ENCODE measurements around the gene MAPKAP1.
A peak's percentile ranks its signal among the peaks of the same experiment; 100 is the strongest.

Gene MAPKAP1

DNA sequence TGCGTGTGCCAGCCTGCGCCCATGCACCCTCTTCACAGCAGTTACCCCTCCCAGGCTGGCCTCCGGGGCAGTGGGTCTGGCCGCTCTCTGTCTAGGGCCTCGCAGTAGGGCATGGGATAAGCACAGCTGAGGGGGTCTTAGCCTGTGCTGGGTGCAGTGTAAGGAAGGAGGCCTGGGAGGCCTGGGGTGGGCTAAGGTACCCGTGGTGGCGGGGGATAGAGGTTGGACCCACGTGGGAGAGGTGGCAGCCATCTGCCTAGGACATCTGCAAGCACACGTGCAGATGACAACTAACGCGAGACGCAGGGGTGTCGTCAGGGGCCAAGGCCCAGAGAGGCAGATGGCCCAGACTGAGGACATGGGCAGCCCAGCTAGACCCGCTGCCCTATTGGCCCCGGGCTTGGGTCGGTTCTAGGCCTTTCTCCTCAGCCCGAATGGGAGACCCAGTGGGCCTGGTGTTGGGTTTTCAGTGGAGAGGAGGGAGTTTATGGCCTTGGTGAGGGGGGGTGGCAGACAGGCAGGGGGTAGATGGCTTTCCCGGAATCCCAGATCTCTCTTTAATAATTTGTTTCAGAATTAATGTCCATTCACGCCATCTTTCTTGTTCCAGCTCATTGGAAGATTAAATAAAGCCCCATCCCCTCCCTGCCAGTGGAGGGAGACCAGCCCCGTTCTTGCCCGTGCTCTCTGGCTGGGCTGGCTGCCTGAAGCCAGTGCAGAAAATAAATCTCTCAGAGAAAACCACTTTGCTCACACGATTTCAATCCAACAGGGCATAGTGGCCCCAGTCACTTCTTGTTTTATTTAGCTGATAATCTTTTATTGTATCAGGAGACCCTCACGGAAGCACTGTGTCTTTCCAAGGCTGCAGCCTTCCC, 291.2 kb downstream of the MAPKAP1 start:
- no peak for DNase-seq

DNA sequence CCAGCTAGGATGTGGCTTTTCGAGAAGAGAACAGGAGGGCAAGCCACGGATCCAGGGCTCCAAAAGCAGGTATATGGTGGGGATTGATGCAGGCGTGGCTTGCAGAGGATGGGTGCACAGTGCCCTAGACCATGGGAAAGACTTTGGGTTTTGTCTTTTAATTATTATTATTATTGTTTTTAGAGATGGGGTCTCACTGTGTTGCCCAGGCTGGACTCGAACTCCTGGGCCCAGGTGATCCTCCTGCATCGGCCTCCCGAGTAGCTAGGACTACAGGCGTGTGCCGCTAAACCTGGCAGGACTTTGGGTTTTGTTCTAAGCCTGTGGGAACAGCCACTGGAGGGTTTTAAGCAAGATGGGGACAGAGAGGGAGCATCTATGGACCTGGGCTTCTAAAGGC, 293.4 kb downstream of the MAPKAP1 start:
- no peak for DNase-seq

DNA sequence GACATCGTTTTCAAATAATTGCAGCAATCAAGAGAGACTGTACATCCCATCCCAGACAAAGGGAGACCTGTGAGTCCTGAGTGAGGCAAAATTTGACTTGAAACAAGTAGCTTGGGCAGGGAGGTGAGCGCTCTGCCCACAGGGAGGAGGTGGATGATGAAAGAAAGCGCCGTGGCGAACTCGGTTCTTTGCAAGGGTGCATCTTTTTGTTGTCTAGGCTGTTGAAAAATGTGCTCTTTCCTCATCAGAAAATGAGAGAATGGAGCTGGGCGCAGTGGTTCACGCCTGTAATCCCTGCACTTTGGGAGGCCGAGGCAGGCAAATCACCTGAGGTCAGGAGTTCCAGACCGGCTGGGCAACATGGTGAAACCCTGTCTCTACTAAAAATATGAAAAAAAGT, 294.8 kb downstream of the MAPKAP1 start:
- no peak for DNase-seq

DNA sequence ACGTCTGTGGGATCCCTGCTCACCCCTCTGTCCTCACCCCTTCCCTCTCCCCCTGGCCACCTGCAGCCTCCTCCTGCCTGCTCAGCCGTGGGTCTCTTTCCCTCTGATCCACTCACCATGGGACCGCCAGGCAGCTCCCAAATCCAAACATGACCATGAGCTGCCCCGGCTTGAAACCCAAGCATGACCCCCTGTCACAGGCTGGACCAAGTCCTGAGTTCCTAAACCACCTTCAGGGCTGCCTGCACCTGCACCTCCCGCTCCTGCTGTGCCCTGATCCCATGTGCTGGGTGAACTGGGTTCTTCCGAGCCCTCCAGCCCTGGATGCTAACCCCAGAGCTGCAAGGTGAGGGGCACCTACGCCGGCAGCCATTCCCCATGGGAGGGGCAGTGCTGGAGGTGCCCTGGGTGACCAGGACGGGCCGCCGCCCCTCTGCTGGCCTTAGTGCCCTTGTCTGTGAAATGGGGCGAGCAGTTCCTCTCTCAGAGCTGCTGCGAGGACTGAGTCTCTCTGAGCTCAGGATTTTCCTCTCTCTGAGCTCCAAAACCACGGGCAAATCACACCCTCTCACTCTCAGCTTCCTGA, 295.7 kb downstream of the MAPKAP1 start:
- DNase-seq, result no peak

DNA sequence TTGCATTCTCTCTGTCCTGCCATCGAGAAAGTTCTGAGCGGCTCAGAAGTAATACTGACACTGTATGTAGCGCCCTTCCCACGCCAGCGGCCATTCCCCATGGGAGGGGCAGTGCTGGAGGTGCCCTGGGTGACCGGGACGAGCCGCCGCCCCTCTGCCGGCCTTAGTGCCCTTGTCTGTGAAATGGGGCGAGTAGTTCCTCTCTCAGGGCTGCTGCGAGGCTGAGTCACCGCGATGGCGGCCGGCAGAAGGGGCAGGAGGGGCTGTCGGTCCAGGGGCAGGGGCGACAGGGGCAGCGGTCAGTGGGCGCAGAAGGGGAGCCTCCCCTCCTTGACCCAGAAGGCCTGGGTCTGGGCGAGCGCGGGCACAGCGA, 296.5 kb downstream of the MAPKAP1 start:
- peak in 1 of 56 donors; percentile 10 for DNase-seq

DNA sequence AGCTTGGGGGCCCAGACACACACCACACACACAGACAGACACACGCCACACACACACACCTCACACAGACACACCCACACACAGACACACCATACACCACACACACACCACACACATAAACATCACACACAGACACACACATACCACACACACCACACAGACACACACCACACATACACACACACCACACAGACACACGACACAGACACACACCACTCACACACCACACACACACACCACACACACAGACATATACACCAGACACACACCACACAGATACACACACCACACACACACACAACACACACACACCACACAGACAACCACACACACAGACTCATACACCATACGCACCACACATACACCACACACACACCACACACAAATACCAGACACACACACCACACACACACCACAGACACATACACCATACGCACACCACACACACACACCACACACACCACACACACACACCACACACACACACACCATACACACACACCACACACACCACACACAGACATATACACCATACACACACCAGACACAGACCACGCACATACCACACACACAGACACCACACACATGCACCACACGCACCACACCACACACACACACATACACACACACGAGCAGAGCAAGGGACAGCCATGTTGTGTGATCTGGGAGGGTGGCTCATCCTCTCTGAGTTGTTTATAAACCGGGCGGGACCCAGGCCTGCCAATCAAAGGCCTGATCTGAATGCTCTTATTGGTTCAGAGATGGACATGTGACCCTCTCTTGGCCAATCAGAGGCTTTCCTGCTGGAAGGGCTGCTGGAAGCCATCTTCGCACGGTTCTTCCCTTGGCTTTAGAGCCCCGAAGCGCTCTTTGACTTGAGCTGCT, 297.1 kb downstream of the MAPKAP1 start:
- DNase-seq, result peak in 6 of 56 donors; percentile 2 to 28 (median 16)

DNA sequence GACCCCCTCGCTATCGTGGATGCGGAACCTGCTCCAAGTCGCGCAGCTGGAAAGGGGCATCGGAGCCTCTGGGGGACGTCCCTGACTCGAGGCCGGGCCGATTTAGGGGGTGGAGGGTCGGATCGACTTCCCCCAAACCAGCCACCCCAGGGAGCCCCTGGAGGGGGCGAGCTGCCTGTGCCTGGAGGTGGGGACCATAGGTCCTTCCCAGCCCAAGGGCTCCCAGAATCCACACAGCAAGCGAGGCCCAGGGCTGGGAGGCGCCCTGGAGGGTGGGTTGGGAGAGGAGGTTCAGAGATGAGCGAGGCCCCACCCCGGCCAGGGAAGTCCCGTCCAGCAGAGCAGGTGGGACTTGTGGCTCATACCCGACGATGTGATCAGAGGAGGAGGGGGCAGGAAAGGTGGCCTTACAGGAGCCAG, 297.8 kb downstream of the MAPKAP1 start:
- no peak for DNase-seq

DNA sequence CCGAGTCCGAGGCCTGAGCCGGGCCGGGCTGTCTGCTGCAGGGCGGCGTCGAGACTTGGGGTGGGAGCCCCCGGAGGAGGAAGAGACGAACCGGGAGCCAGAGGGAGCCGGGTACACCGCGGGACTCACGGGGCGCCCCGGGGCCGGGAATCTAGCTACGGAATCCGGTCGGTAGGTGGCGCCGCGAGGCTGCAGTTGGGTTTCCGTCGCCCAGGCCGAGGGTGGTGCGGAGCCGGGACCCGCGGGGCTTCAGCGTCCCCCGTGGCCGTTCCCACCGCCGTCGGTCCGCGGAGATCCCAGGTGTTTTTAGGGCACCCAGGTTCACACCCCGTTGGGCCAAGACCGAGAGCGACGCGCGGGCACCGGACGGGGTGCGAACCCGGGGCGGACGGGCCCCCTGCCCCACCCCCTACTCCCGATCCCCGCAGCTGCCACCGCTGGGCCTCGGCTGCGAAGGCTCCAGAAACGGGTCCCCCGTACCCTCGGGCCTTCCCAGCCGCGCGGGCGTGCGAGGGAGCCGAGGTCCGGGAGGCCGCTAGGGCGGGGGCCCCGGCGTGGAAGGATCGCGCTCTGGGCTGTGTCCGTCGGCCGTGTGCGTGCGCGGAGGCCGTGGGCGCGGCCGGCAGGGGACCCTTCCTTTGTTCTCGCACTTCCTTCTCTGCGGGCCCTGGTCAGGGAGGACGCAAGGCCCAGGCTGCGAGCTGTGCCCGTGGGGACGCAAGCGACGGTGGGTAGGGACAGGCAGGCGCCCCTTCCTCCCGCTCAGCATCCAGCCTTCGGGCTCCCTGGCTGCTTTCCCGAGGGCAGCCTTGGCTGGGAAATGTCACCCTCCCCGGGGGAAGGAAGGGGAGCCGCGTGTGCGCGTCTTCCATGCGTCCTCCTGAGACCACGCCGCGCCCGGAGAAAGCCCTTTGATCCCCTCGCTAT, 298.8 kb downstream of the MAPKAP1 start:
- peak in 47 of 56 donors; percentile 7 to 84 (median 41) for DNase-seq

DNA sequence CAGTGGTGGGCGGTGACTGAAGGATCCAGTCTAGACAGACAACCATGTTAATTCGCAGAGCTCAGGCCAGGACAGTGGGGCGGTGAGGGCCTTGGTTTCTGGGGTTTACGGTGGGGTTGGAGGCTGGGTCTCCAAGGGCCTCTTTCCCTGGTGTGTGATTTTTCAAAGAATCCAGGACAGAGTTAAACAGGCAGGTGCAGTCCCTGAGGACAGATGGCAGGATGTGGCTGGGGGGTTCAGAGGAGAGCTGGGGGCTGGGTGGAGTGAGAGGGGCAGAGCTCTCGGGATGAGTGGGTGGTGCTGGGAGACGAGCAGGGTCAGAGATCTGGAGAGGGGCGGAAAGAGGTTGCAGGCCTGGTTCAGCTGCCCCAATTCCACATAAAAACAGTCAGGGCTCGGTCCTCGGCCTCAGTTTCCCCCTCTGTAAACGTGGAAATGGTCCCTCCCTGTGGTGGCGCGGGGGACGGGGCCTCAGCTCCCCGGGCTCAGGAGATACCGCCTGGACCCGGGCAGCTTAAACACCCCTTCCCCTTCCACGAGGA, 299.5 kb downstream of the MAPKAP1 start:
- DNase-seq, result no peak

DNA sequence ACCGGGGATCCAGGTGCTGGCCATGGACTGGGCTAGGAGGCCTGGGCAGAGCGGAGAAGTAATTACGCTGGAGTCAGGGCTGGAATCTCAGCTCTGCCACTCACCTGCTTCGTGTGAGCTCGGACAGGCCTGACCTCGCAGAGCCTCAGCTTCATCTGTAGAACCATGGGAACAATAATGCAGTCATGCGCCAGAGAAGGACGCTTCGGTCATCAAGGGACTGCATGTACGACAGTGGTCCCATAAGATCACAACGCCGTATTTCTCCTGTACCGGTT, 300.3 kb downstream of the MAPKAP1 start:
- DNase-seq, result no peak

DNA sequence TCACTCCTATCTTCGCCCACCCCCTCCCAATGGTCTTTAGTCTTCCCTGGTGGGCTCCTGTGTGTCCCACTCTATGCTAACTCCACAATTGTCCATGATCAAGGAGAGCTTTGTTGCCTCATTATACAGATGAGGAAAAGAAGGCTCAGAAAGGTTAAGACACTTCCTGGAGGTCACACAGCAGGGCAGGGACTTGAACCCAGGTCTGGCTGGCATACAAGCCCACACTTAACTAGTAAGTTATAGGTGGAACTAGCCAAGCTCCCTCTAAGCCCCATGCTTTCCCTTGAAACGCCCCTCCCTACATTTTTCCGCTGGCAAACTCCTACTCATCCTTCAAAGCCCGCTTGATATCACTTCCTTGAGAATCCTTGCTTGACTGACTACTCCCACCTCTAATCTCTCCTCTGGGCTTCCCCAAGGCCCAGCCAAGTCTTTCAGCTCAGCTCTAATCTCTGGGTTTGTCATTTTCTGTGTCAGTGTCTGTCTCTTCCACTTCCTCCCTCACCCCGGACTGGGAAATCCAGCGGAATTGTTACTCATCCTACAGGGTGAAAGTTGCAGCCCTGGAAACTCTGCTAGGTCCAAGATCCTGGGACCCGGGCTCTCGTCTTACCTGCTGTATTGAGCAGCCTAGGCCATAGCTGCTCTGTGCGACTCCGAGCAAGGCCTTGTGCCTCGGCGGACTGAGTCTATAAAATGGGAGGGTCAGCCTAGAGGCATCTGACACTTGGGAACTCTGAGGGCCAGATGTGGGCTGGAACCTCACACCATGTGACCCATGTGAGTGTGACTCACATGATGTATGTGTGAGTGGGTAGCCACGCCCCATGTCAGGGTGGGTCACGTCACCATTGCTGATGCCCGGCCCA, 300.8 kb downstream of the MAPKAP1 start:
- no peak for DNase-seq

DNA sequence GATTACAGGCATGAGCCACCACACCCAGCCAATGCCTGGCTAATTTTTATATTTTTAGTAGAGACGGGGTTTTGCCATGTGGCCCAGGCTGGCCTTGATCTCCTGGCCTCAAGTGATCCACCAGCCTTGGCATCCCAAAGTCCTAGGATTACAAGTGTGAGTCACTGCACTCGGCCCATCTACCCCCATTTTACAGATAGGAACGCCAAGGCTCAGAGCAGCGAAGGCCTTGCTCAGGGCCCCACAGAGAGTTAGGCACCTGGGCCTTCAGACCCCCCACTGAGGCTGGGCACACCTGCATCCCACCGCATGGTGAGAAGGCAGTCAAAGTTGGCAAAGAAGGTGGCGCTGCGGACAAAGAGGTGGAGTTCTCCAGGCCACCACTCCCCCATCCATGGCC, 302.3 kb downstream of the MAPKAP1 start:
- DNase-seq, result no peak

DNA sequence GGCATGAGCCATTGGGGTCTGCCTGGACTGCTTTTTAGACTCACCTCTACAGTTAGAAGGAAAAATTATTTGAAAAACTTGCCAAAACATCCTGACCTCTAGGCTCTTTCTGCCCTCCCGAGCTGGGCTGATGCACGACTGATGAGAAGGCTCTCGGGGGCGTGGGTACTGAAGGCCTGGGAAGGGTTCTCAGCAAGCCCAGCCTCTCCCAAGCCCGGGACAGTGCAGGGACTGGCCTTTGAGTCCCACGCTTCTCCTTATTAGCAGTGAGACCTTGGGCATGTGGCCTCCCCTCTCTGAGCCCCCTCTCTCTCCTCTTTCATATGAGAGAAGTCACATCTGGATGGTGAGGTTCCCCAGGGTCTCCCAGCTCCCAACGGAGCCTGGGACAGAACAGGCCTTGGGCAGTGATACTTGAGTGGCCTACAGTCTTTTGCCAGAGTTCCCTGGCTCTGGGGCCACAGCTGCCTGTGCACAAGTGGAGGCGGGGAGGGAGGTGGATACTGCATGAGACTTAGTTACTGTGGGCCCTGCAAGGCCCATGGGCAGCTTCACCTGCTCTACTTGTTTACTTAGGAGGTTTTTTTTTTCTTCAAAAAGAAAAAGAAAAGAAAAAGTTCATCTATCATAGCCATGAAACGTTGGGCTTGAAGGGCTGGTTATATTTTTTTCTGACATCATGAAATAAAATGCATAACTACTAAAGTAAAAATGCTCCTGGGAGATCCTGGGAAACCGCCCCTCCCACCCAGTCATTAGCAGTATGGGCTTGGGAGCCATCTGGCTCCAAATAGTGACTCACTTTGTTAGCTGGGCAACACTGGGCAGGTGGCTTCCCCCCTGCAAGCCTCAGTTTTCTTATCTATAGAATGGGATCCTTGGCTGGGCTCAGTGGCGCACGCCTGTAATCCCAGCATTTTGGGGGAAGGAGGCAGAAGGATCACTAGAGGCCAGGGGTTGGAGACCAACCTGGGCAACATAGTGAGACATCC, 306.0 kb downstream of the MAPKAP1 start:
- DNase-seq, result no peak

DNA sequence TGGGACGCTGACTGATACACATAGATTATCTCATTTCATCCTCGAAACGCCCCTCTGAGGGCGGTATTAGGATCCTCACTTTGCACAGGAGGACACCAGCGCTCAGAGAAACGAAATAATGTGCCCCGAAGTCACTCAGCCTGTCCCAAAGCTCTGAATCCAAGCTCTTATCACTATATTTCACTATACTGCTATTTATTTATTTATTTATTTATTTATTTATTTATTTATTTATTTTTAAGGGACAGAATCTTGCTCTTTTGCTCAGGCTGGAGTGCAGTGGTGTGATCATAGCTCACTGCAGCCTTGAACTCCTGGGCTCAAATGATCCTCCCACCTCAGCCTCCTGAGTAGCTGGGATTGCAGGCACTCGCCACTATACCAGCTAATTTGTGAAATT, 306.8 kb downstream of the MAPKAP1 start:
- peak in 1 of 56 donors; percentile 2 for DNase-seq

DNA sequence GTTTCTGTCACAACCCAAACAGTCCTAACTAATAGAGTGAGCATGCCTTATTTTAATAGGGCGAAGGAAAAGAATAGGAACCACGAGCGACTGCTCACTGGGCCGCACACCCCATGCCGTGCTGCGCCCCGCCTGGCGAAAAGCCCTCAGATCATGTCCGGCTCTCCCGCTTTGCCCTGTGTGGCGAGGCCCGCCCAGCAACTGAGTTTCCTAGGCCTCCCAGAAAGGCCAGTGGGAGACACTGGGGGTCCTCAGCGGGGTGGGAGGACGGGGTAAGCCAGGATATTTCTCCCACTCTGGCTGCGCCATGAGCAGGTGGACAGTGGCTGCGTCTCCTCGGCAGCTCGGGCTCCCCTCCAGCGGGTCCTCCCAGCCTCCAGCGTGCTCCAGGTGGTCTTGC, 307.3 kb downstream of the MAPKAP1 start:
- no peak for DNase-seq

DNA sequence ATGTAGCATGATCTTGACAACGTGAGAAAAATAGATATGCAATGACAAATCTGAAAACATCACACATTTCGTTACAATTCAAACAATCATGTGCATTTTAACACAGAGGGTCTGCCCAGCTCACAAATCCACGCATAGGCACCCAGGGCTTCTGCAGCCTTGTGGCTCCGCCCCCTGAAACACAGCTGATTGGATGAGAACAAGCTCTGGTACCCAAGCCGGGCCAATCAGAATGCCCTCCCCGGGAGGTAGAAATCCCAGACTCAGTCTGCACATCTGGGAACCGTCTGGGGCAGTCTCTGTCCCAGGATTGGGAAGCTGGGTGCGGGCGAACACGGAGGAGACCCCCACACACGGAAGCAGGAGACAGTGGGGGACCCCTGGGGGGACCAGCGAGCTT, 307.8 kb downstream of the MAPKAP1 start:
- no peak for DNase-seq

DNA sequence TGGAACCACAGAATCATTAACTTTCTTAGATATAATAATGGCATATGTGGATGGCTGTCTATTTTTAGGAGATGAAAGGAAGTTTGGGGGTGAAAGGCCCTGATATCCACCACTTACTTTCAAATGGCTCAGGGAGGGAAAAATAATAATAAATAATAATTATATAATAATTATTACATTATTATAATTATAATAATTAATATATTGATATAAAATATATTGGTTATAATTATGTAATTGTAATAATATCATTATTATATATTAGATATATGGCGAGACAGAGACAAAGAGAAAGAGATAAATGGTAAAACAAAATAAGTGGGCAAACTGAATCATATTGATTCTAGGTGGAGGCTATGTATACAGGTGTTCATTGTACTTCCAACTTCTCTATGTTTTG, 308.8 kb downstream of the MAPKAP1 start:
- DNase-seq, result no peak

DNA sequence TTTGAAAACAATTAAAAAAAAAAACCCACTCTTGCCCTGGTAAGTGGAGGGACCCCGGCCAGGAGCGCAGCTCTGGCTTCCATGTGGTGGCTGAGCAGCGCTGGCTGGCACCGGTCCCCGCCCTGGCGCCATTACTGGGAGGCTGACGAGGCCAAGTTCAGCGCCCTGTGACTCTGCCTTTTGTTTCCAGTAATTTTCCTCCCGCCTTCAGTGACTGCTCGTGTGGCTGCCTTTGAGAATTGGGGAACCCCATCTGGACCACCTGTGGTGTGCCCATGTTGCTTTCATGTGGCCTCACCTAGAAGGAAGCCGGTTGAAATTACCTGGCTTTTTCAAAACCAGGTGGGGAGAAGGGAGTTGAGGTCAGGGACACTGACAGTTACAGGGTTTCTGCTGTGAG, 309.3 kb downstream of the MAPKAP1 start:
- DNase-seq, result peak in 12 of 56 donors; percentile 2 to 35 (median 8)

DNA sequence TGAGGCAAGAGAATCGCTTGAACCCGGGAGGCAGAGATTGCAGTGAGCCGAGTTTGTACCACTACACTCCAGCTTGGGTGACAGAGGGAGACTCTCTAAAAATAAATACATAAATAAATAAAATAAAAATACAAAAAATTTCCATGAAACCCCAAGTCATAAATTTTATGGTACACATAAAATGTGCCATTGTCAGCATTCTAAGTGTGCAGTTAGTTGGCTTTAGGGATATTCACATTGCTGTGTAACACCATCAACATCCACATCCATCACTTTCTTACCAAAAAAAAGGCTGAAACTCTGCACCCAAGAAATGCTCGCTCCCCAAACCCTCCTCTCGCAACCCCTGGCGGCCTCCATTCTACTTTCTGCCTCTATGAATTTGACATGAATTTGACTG, 310.2 kb downstream of the MAPKAP1 start:
- DNase-seq, result no peak
